HepG2 (cell line): Measurements from ENCODE around the gene CRIM1. TPM values are rescaled to one million over a fixed set of nuclear protein-coding genes. Genes with fewer than 3 reads are reported as not detected.

Source experiments
- ATAC-seq: fragments of 200-7000 bp; cut with Tn5 transposase; 3 replicates; pipeline ENCODE4 v1.9.1; 2020; ENCODE audit warnings: mild to moderate bottlenecking, moderate library complexity
- BruUV-seq: library from RNA; stranded (reverse); fragments of 400-500 nt; replicated peaks from 2 replicates; lab custom pipeline; 2021; lab: Mats Ljungman, UMichigan
- CTCF ChIA-PET: fragments of 300-600 bp; formaldehyde crosslinking; extraction: SDS; loops from one replicate; lab custom pipeline; 2021; ENCODE audit warnings: low total read pairs, inconsistent platforms, low intra/inter-chr PET ratio; lab: Yijun Ruan, JAX
- POLR2A ChIA-PET: fragments of 350-600 bp; sonication (Branson Sonifier 250); formaldehyde crosslinking; loops from one replicate; lab custom pipeline; 2020; ENCODE audit warnings: antibody characterized with exemption, inconsistent platforms; lab: Yijun Ruan, JAX
- DNase-seq: peaks from one replicate; pipeline ENCODE4 v3.0.0-alpha.2; 2015; ENCODE audit warnings: low spot score
- FAIRE-seq: peaks from 3 replicates; lab custom pipeline; 2011; peaks lifted over from hg19 to GRCh38; lab: Jason Lieb, UNC
- H2AFZ ChIP-seq: one replicate; pipeline ENCODE4 v1.6.1; 2011; ENCODE audit warnings: low read length, inconsistent platforms
- H3K27ac ChIP-seq: fragments of 300-600 bp; 3 replicates; pipeline ENCODE4 v1.8.0; 2011; ENCODE audit warnings: mixed run types, mild to moderate bottlenecking, mixed read lengths, low read length, inconsistent platforms; ENCODE audit not compliant: insufficient read depth; ENCODE audit errors: extremely low read length
- H3K27me3 ChIP-seq, 2 experiments: fragments of 200-600 bp in 1 of 2; 2 replicates in 1 of 2; 3 replicates in 1 of 2; pipeline versions ENCODE4 v1.6.0 to v1.8.0; 2011; ENCODE audit warnings: low read length in 2 of 2, mild to moderate bottlenecking in 2 of 2, moderate library complexity in 2 of 2, inconsistent platforms in 1 of 2; ENCODE audit not compliant: insufficient read depth in 2 of 2, control insufficient read depth in 1 of 2
- H3K36me3 ChIP-seq, 2 experiments: fragments of 200-600 bp in 1 of 2; replicated peaks in 1 of 2; 2 replicates in 1 of 2; 3 replicates in 1 of 2; pipeline versions ENCODE4 v1.5.1 to v1.8.0; 2011; ENCODE audit warnings: low read length in 2 of 2, inconsistent platforms in 1 of 2; ENCODE audit not compliant: insufficient read depth in 2 of 2, control insufficient read depth in 1 of 2
- H3K4me1 ChIP-seq: 2 replicates; pipeline ENCODE4 v1.5.1; 2012; ENCODE audit warnings: low read length, inconsistent platforms; ENCODE audit not compliant: insufficient read depth
- H3K4me2 ChIP-seq: 2 replicates; pipeline ENCODE4 v1.6.0; 2011; ENCODE audit warnings: low read depth, low read length, inconsistent platforms
- H3K4me3 ChIP-seq, 3 experiments: fragments of 200-600 bp in 1 of 3; sonication (generic), shearing (Covaris generic) in 1 of 3; replicated peaks in 1 of 3; 2 replicates each; pipeline ENCODE4 v1.5.1; 2011 to 2016; ENCODE audit warnings: low read length in 3 of 3, inconsistent platforms in 2 of 3, low read depth in 2 of 3, mild to moderate bottlenecking in 2 of 3, control low read depth in 1 of 3, mixed read lengths in 1 of 3; ENCODE audit not compliant: insufficient read depth in 1 of 3
- H3K79me2 ChIP-seq: one replicate; pipeline ENCODE4 v1.6.1; 2011; ENCODE audit warnings: low read length, inconsistent platforms; ENCODE audit not compliant: insufficient read depth
- H3K9ac ChIP-seq: 2 replicates; pipeline ENCODE4 v1.6.0; 2011; ENCODE audit warnings: mild to moderate bottlenecking, low read depth, low read length, inconsistent platforms; ENCODE audit not compliant: insufficient read depth
- H3K9me3 ChIP-seq: 2 replicates; pipeline ENCODE4 v1.5.1; 2012; ENCODE audit warnings: mild to moderate bottlenecking, low read length
- H4K20me1 ChIP-seq: 2 replicates; pipeline ENCODE4 v1.6.0; 2011; ENCODE audit warnings: inconsistent platforms, mild to moderate bottlenecking, low read length, moderate library complexity; ENCODE audit not compliant: insufficient read depth
- ARNTL ChIP-seq: sonication (generic); formaldehyde crosslinking; IDR thresholded peaks from 2 replicates; pipeline ENCODE4 v1.4.0; 2020; ENCODE audit warnings: mild to moderate bottlenecking, missing genetic modification reagents
- EED ChIP-seq: sonication (generic); formaldehyde crosslinking; IDR thresholded peaks from 2 replicates; pipeline ENCODE4 v1.5.0; 2020; ENCODE audit warnings: mild to moderate bottlenecking, missing genetic modification reagents
- HNF4A ChIP-seq: sonication (generic); formaldehyde crosslinking; IDR thresholded peaks from 2 replicates; pipeline ENCODE4 v1.4.0; 2020; ENCODE audit warnings: missing genetic modification reagents
- MZF1 ChIP-seq: sonication (generic); formaldehyde crosslinking; IDR thresholded peaks from 2 replicates; pipeline ENCODE4 v1.8.1; 2023; ENCODE audit warnings: mild to moderate bottlenecking, missing genetic modification reagents, borderline replicate concordance
- SP4 ChIP-seq: sonication (generic); formaldehyde crosslinking; IDR thresholded peaks from 2 replicates; pipeline ENCODE4 v1.8.1; 2023; ENCODE audit warnings: mild to moderate bottlenecking, missing genetic modification reagents
- THAP9 ChIP-seq: sonication (generic); formaldehyde crosslinking; IDR thresholded peaks from 2 replicates; pipeline ENCODE4; 2020; ENCODE audit warnings: missing genetic modification reagents, mild to moderate bottlenecking, borderline replicate concordance
- ZC3H13 ChIP-seq: sonication (generic); formaldehyde crosslinking; IDR thresholded peaks from 2 replicates; pipeline ENCODE4 v1.8.1; 2023; ENCODE audit warnings: mild to moderate bottlenecking, missing genetic modification reagents, moderate library complexity
- ZNF407 ChIP-seq: sonication (generic); formaldehyde crosslinking; IDR thresholded peaks from one replicate; pipeline ENCODE4 v1.5.1; 2020; ENCODE audit warnings: mild to moderate bottlenecking, missing genetic modification reagents; ENCODE audit errors: not compliant biosample characterization
- ZNF431 ChIP-seq: sonication (generic); formaldehyde crosslinking; IDR thresholded peaks from 2 replicates; pipeline ENCODE4 v1.9.0; 2022; ENCODE audit warnings: missing genetic modification reagents, low read depth, mild to moderate bottlenecking, borderline replicate concordance
- ZNF576 ChIP-seq: sonication (generic); formaldehyde crosslinking; IDR thresholded peaks from 2 replicates; pipeline ENCODE4 v1.4.0; 2020; ENCODE audit warnings: mild to moderate bottlenecking, missing genetic modification reagents
- WGBS: methylation state at CpG from one replicate; pipeline ENCODE4 v1.1.6; 2017; ENCODE audit warnings: low lambda C conversion rate; 5-methylcytosine and 5-hydroxymethylcytosine counted together
- in situ Hi-C: cut with HindIII; loops from 2 replicates; pipeline ENCODE4 v1.10.0; 2017; ENCODE audit warnings: low pct_unique_long_range_greater_than_20kb; ENCODE audit not compliant: extremely low pct_ligation_motif_present
- intact Hi-C: fragments of 100-400 bp; cut with micrococcal nuclease; formaldehyde crosslinking; loops from one replicate; pipeline ENCODE4 v1.10.0; 2022; ENCODE audit not compliant: unreplicated experiment
- polyA plus RNA-seq, 8 experiments: library from polyadenylated mRNA; depleted of rRNA in 3 of 8; stranded (reverse) in 7 of 8; unstranded in 1 of 8; fragments of >200 nt; fragmentation: Illumina TruSeq in 4 of 8; extraction: Trizol in 4 of 8; gene quantifications; 2 replicates each; pipeline versions ENCODE4 v1.2.1 to v1.2.3, GENCODE V29; 2011 to 2016; ENCODE audit warnings: low read depth in 4 of 8, missing spikeins in 1 of 8, mixed read lengths in 1 of 8; ENCODE audit not compliant: insufficient read depth in 1 of 8
- total RNA-seq, 5 experiments: library from RNA; depleted of rRNA; stranded (reverse); fragments of >200 nt; fragmentation: Illumina TruSeq; extraction: Trizol; gene quantifications; 2 replicates each; pipeline ENCODE4 v1.2.3, GENCODE V29; 2016; ENCODE audit warnings: low read depth in 1 of 5
- TF ChIP-seq, protein P1 (sequence below): IDR thresholded peaks from 2 replicates; pipeline ENCODE4 v1.6.1; 2016; ENCODE audit warnings: mild to moderate bottlenecking

Gene CRIM1
- total and polyA plus RNA-seq, 2 of the 13 experiments (the other 11 are each of a cell fraction or from before 2014, with no cell fraction given): 39.1 to 69.9 TPM

DNA sequence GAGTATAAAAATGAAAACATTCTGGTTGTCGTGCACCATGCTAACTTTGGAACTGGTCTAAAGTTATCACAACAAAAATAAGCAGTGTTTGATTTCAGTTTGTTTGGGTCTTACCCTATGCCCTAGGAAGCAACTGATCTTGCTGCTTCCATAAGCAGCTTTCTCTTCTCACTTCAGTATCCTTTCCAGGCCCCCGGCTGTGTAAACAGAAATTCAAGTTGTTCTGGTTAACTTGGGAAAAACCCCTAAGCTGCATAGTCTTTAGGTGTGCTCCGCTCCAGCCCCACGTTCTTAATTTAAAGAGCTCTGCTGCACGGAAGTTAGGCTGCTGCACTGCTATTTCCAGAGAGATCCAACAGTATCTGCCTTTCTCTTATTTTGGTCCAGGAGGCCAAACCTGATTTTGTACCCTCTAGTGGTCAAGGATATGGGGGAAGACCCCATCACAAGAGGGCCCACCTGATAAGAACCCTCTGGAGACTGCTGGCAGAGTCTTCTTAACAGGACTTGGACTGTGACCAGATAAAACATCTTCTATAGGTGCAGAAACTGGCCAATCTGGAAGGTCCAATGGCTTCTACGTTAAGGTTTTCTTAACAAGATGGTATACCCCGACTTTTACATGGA is 173.3 kb downstream of the CRIM1 start:
- CTCF ChIA-PET: no interaction called here
- no peak for TF ChIP-seq ZC3H13 (CRISPR knock-in tag)
- no peak for TF ChIP-seq EED (CRISPR knock-in tag)
- TF ChIP-seq ZNF431: no peak
- no peak for TF ChIP-seq ZNF576 (CRISPR knock-in tag)
- TF ChIP-seq ZNF407: no peak
- no peak for TF ChIP-seq THAP9
- TF ChIP-seq MZF1 (CRISPR knock-in tag): no peak
- TF ChIP-seq, protein P1, sequence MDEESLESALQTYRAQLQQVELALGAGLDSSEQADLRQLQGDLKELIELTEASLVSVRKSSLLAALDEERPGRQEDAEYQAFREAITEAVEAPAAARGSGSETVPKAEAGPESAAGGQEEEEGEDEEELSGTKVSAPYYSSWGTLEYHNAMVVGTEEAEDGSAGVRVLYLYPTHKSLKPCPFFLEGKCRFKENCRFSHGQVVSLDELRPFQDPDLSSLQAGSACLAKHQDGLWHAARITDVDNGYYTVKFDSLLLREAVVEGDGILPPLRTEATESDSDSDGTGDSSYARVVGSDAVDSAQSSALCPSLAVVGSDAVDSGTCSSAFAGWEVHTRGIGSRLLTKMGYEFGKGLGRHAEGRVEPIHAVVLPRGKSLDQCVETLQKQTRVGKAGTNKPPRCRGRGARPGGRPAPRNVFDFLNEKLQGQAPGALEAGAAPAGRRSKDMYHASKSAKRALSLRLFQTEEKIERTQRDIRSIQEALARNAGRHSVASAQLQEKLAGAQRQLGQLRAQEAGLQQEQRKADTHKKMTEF (CRISPR knock-in tag): no peak
- TF ChIP-seq HNF4A (CRISPR knock-in tag): no peak
- no peak for TF ChIP-seq ARNTL
- TF ChIP-seq SP4 (CRISPR knock-in tag): no peak

More for the DNA sequence above, 173.3 kb downstream of the CRIM1 start:
- Histone ChIP-seq H3K27ac (no peak overlapping the region), H3K36me3 (peaks cover 30 to 70% of the 10 kb centered on the region in 2 experiments), H3K4me2 (no peak overlapping the region), H3K9ac (no peak overlapping the region), H3K4me1 (no peaks in the 10 kb centered on the region), H4K20me1 (no peaks in the 10 kb centered on the region), H3K9me3 (no peaks in the 10 kb centered on the region), H3K27me3 (no peaks in the 10 kb centered on the region), H3K79me2 (no peaks in the 10 kb centered on the region), H2AFZ (no peak overlapping the region), H3K4me3 (no peak overlapping the region)
- no peak for FAIRE-seq
- no TSS peak for BruUV-seq
- ATAC-seq: no peak; the same call in 2 of the 3 replicates
- POLR2A ChIA-PET: no interaction called here
- 97% methylated on average over 7 of the region's 7 CpGs for WGBS
- DNase-seq: no peak
- intact Hi-C loops (no loop called here), in situ Hi-C loops (no loop called here)
